Measurements from ENCODE around the gene NAXD.
"Not testable (repeated sequence)": the region's sequence is repeated elsewhere in the genome, so short reads cannot be mapped to it uniquely, and the experiment has no call there.

Gene NAXD

GRCh38 chr13:110653271-110653670 is 37.9 kb downstream of the NAXD start:
- no peak overlapping the region for H2AFZ ChIP-seq (ENCODE audit: low read length, unreplicated experiment)
- H3K36me3 ChIP-seq (ENCODE audit: insufficient read depth, low read length) = peaks cover 19% of the 10 kb centered on the region
- no peaks in the 10 kb centered on the region for H3K79me2 ChIP-seq (ENCODE audit: control insufficient read depth, insufficient read depth, low read length, unreplicated experiment)
- no peaks in the 10 kb centered on the region for H3K4me1 ChIP-seq (ENCODE audit: control insufficient read depth, insufficient read depth, low read length, unreplicated experiment)
- no peak overlapping the region for H3K4me3 ChIP-seq (ENCODE audit: low read depth, low read length)
- no peak overlapping the region for H3K27ac ChIP-seq (ENCODE audit: low read depth, low read length)
- no peaks in the 10 kb centered on the region for H3K27me3 ChIP-seq (ENCODE audit: insufficient read depth, low read length)

GRCh38 chr13:110653851-110654250 is 38.5 kb downstream of the NAXD start:
- Histone ChIP-seq H3K36me3 (ENCODE audit: insufficient read depth, low read length) (peaks cover 21% of the 10 kb centered on the region), H3K4me1 (ENCODE audit: control insufficient read depth, insufficient read depth, low read length, unreplicated experiment) (no peaks in the 10 kb centered on the region), H2AFZ (ENCODE audit: low read length, unreplicated experiment) (no peak overlapping the region), H3K4me3 (ENCODE audit: low read depth, low read length) (no peak overlapping the region), H3K27me3 (ENCODE audit: insufficient read depth, low read length) (no peaks in the 10 kb centered on the region), H3K79me2 (ENCODE audit: control insufficient read depth, insufficient read depth, low read length, unreplicated experiment) (no peaks in the 10 kb centered on the region), H3K27ac (ENCODE audit: low read depth, low read length) (no peak overlapping the region)

- Histone ChIP-seq H3K79me2 (ENCODE audit: control insufficient read depth, insufficient read depth, low read length, unreplicated experiment) (no peaks in the 10 kb centered on the region), H3K27ac (ENCODE audit: low read depth, low read length) (no peak overlapping the region), H3K27me3 (ENCODE audit: insufficient read depth, low read length) (no peaks in the 10 kb centered on the region), H3K4me3 (ENCODE audit: low read depth, low read length) (no peak overlapping the region), H3K4me1 (ENCODE audit: control insufficient read depth, insufficient read depth, low read length, unreplicated experiment) (no peaks in the 10 kb centered on the region), H3K36me3 (ENCODE audit: insufficient read depth, low read length) (peaks cover 42% of the 10 kb centered on the region), H2AFZ (ENCODE audit: low read length, unreplicated experiment) (no peak overlapping the region)
These were observed 41.9 kb downstream of the NAXD start for GRCh38 chr13:110657196-110657595.

- not testable (repeated sequence) for H3K27me3 ChIP-seq (ENCODE audit: insufficient read depth, low read length); H3K4me1 ChIP-seq (ENCODE audit: control insufficient read depth, insufficient read depth, low read length, unreplicated experiment); H3K27ac ChIP-seq (ENCODE audit: low read depth, low read length); H3K4me3 ChIP-seq (ENCODE audit: low read depth, low read length); H3K79me2 ChIP-seq (ENCODE audit: control insufficient read depth, insufficient read depth, low read length, unreplicated experiment); H2AFZ ChIP-seq (ENCODE audit: low read length, unreplicated experiment)
- peaks cover 51% of the 10 kb centered on the region for H3K36me3 ChIP-seq (ENCODE audit: insufficient read depth, low read length)
These were observed 43.0 kb downstream of the NAXD start for GRCh38 chr13:110658218-110658911.

- H3K36me3 ChIP-seq (ENCODE audit: insufficient read depth, low read length) = peaks cover 69% of the 10 kb centered on the region
- H3K79me2 ChIP-seq (ENCODE audit: control insufficient read depth, insufficient read depth, low read length, unreplicated experiment) = no peaks in the 10 kb centered on the region
These were observed 45.9 kb downstream of the NAXD start for GRCh38 chr13:110661256-110661655.

GRCh38 chr13:110662091-110662490 is 46.7 kb downstream of the NAXD start:
- H3K4me1 ChIP-seq (ENCODE audit: control insufficient read depth, insufficient read depth, low read length, unreplicated experiment) = no peaks in the 10 kb centered on the region
- H2AFZ ChIP-seq (ENCODE audit: low read length, unreplicated experiment) = no peak overlapping the region
- no peaks in the 10 kb centered on the region for H3K27me3 ChIP-seq (ENCODE audit: insufficient read depth, low read length)
- no peaks in the 10 kb centered on the region for H3K79me2 ChIP-seq (ENCODE audit: control insufficient read depth, insufficient read depth, low read length, unreplicated experiment)
- H3K36me3 ChIP-seq (ENCODE audit: insufficient read depth, low read length) = peaks cover 73% of the 10 kb centered on the region
- no peak overlapping the region for H3K4me3 ChIP-seq (ENCODE audit: low read depth, low read length)
- H3K27ac ChIP-seq (ENCODE audit: low read depth, low read length) = no peak overlapping the region

More at GRCh38 chr13:110661256-110661655, 45.9 kb downstream of the NAXD start:
- H3K27ac ChIP-seq (ENCODE audit: low read depth, low read length) = no peak overlapping the region
- H3K4me3 ChIP-seq (ENCODE audit: low read depth, low read length) = no peak overlapping the region
- H3K27me3 ChIP-seq (ENCODE audit: insufficient read depth, low read length) = no peaks in the 10 kb centered on the region
- no peaks in the 10 kb centered on the region for H3K4me1 ChIP-seq (ENCODE audit: control insufficient read depth, insufficient read depth, low read length, unreplicated experiment)
- H2AFZ ChIP-seq (ENCODE audit: low read length, unreplicated experiment) = no peak overlapping the region

- peaks cover 76% of the 10 kb centered on the region for H3K36me3 ChIP-seq (ENCODE audit: insufficient read depth, low read length)
- H3K4me3 ChIP-seq (ENCODE audit: low read depth, low read length) = no peak overlapping the region
- no peak overlapping the region for H2AFZ ChIP-seq (ENCODE audit: low read length, unreplicated experiment)
- no peaks in the 10 kb centered on the region for H3K27me3 ChIP-seq (ENCODE audit: insufficient read depth, low read length)
- H3K79me2 ChIP-seq (ENCODE audit: control insufficient read depth, insufficient read depth, low read length, unreplicated experiment) = no peaks in the 10 kb centered on the region
- no peaks in the 10 kb centered on the region for H3K4me1 ChIP-seq (ENCODE audit: control insufficient read depth, insufficient read depth, low read length, unreplicated experiment)
- no peak overlapping the region for H3K27ac ChIP-seq (ENCODE audit: low read depth, low read length)
These were observed 47.6 kb downstream of the NAXD start for GRCh38 chr13:110662777-110663443.

GRCh38 chr13:110663491-110663890 is 48.1 kb downstream of the NAXD start:
- Histone ChIP-seq H2AFZ (ENCODE audit: low read length, unreplicated experiment) (no peak overlapping the region), H3K36me3 (ENCODE audit: insufficient read depth, low read length) (peaks cover 73% of the 10 kb centered on the region), H3K27me3 (ENCODE audit: insufficient read depth, low read length) (no peaks in the 10 kb centered on the region), H3K4me3 (ENCODE audit: low read depth, low read length) (no peak overlapping the region), H3K27ac (ENCODE audit: low read depth, low read length) (no peak overlapping the region), H3K4me1 (ENCODE audit: control insufficient read depth, insufficient read depth, low read length, unreplicated experiment) (no peaks in the 10 kb centered on the region), H3K79me2 (ENCODE audit: control insufficient read depth, insufficient read depth, low read length, unreplicated experiment) (no peaks in the 10 kb centered on the region)

- Histone ChIP-seq H2AFZ (ENCODE audit: low read length, unreplicated experiment) (no peak overlapping the region), H3K79me2 (ENCODE audit: control insufficient read depth, insufficient read depth, low read length, unreplicated experiment) (no peaks in the 10 kb centered on the region), H3K4me3 (ENCODE audit: low read depth, low read length) (no peak overlapping the region), H3K4me1 (ENCODE audit: control insufficient read depth, insufficient read depth, low read length, unreplicated experiment) (no peaks in the 10 kb centered on the region), H3K27ac (ENCODE audit: low read depth, low read length) (no peak overlapping the region), H3K36me3 (ENCODE audit: insufficient read depth, low read length) (peaks cover 73% of the 10 kb centered on the region), H3K27me3 (ENCODE audit: insufficient read depth, low read length) (no peaks in the 10 kb centered on the region)
These were observed 48.7 kb downstream of the NAXD start for GRCh38 chr13:110664041-110664440.

- H3K36me3 ChIP-seq (ENCODE audit: insufficient read depth, low read length) = peaks cover 68% of the 10 kb centered on the region
- no peak overlapping the region for H3K4me3 ChIP-seq (ENCODE audit: low read depth, low read length)
- H3K27me3 ChIP-seq (ENCODE audit: insufficient read depth, low read length) = no peaks in the 10 kb centered on the region
- no peak overlapping the region for H2AFZ ChIP-seq (ENCODE audit: low read length, unreplicated experiment)
- no peaks in the 10 kb centered on the region for H3K79me2 ChIP-seq (ENCODE audit: control insufficient read depth, insufficient read depth, low read length, unreplicated experiment)
- no peaks in the 10 kb centered on the region for H3K4me1 ChIP-seq (ENCODE audit: control insufficient read depth, insufficient read depth, low read length, unreplicated experiment)
- H3K27ac ChIP-seq (ENCODE audit: low read depth, low read length) = no peak overlapping the region
These were observed 49.3 kb downstream of the NAXD start for GRCh38 chr13:110664673-110665072.

All from ACC112 (cell line).